NOMO-1 treated with dmso at 0.1 percent for 144 hours (cell line): ENCODE results near the gene FHDC1.

ENCODE experiments used
- DNase-seq: peaks from one replicate; lab custom pipeline; 2025; ENCODE audit not compliant: unreplicated experiment; lab: John Stamatoyannopoulos, UW

Gene FHDC1

GRCh38 chr4:152979731-152980330 is 43.7 kb downstream of the FHDC1 start:
- DNase-seq: no peak

GRCh38 chr4:152981278-152981677 is 45.2 kb downstream of the FHDC1 start:
- DNase-seq: no peak

- no peak for DNase-seq
These were observed 45.7 kb downstream of the FHDC1 start for GRCh38 chr4:152981842-152982241.

GRCh38 chr4:152983221-152983620 is 47.1 kb downstream of the FHDC1 start:
- DNase-seq: no peak

- DNase-seq: no peak
These were observed 47.8 kb downstream of the FHDC1 start for GRCh38 chr4:152983774-152984411.

DNA sequence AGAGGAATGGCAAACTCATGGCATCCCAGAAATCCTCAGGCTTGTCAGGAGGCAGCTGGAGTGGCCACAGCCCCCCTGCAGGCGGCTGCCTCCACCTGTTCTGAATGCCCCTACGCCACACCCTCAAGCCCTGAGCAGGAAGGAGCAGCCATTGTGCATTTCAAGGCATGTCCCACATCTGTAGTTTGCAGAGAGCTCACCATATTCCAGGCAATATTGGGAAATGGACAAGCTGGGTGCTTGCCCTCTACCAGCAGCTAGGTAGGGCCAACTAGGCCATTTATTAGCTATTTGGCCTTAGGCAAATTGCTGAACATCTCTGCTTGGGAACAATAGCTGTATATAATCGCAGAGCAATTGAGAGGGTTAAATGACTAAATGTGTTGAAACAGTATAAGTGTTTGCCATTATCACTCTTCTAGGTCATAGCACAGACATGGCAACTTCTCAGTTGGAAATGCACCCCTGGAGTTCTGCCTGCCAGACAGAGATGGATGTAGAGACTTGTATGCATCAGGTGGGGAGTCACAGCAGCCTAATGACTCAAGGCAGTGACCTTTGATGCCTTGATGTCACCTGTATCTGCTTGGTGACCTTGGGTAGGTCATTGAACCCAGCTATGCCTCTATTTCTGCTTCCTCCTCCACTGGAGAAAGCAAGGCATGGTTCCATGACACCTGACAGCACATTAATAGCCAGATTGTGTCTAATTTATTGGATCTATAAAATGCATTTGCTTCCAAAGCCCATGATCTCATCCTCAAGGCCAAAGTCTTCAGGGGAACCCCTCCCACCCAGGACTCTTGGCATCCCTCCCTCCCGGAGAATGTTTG is 52.8 kb downstream of the FHDC1 start:
- DNase-seq: no peak

DNA sequence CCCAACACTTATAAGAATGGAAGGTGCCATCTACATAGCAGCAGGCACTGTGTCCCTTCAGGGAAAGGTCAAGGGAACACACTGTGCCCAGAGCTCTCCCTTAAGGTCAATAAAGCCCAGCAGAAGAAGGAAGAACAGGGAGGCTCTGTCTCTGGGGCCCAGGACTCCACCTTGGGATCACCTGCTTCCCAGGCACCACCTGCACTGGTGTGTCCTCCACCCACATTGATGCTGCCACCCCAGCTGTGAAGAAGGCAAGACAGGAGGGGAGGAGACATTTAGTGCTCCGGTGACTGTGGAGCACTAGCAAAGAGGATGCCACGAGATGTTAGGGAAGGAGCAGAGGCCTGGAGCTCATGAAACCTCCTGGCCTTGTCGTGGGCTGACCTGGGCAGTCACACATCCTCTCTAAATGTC is 53.4 kb downstream of the FHDC1 start:
- DNase-seq: no peak

- DNase-seq: no peak
These were observed 54.5 kb downstream of the FHDC1 start for GRCh38 chr4:152990471-152991131.

DNA sequence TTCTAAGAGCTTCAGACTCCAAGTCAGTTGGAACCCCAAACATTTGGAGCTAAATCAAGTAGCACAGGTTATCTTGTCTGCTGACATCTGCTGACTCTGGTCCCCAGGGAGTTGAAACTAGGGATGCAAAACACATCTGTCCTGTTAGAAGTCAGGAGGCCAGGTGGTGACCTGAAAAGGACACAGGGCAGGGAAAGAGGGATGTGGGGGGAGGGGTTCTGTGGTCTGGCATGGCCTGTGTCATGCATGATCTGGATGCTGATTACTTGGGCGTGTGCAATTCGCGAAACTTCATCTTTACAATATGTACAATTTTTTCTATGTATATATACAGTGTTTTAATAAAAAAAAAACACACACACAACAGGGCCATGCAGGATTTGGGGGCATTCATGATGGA is 55.3 kb downstream of the FHDC1 start:
- no peak for DNase-seq

- DNase-seq: no peak
These were observed 55.9 kb downstream of the FHDC1 start for GRCh38 chr4:152992027-152992426.

DNA sequence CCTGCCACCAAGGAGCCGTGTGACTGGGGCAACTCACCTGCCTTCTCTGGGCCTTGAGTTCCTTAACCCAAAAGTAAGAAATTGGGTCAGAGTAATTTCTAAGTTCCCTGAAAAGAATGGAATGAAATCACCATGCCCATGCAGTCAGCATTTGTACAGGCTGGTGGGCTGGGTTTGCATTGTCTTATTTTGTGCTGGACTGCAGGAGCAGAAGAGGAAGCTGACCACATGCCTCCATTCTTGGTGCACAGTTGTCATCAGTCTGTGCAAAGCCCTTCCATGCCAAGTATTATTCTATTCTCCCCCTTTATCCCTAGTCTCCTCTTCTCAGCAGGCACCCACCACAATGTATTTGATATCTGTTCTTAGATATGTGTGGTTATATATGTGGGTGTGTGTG is 56.3 kb downstream of the FHDC1 start:
- no peak for DNase-seq

DNA sequence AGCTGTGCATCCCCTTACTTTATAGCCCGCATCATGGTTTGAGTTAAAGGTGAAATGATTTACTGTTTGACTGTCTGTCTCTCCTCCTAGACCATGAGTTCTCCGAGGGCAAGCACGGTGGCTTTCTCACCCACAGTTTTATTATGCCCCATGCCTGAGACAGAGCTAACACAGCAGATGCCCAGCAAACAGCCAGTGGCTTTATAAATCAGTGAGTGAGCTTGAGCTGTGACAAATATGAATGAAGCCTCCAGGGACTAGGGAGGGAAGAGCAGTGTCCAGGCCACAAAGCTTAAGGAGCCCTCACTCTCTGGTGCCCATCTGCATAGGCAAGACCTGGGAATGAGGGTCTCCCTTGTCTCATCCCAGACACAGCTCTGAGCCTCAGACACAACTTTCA is 57.9 kb downstream of the FHDC1 start:
- DNase-seq: no peak

GRCh38 chr4:152996111-152996571 is 60.0 kb downstream of the FHDC1 start:
- DNase-seq: no peak

- no peak for DNase-seq
These were observed 60.5 kb downstream of the FHDC1 start for GRCh38 chr4:152996672-152997071.

DNA sequence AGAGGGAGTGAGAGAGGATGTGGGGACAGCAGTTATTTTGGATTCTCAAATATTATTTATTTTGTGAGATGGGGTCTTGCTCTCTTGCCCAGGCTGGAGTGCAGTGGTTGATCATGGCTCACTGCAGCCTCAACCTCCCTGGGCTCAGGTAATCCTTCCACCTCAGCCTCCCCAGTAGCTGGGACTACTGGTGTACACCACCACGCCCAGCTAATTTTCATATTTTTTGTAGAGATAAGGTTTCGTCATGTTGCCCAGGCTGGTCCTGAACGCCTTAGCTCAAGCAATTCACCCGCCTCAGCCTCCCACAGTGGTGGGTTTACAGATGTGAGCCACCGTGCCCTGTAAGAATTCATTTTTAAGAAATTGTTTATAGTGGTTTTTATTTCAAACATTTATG is 61.2 kb downstream of the FHDC1 start:
- no peak for DNase-seq

DNA sequence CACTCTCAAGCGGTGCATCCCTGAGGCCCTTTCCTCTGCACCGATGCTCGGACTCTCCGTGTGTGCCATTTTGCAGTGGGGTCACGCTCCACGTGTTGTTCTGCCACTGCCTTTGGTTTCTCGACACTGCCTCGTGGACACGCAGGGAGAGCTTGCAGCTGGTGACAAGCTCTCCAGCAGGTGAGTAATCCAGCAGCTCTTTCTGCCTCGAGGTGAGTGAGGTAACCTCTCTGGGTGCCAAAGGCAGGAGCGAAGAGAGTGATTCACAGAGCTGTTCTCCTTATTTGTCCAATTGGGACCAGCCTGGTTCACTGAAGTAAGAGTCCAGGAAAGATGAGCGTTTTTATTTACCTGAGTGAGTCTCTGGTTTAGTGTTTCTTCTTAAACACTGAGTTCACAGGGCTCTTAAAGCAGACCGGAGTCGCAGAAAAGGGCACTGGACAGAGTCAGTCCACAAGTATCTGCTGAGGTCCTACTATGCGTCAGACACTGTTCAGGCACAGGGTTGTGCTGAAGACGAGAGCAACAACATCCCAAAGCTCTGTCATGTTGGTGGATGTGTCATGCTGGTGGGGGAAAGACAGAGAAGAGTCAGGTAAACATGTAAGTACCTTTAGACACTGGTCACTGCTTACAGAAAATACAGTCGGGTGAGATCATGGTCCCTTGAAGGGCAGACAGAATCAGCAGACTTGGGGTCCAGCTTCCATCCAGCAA is 61.8 kb downstream of the FHDC1 start:
- DNase-seq: no peak

- DNase-seq: no peak
These were observed 62.7 kb downstream of the FHDC1 start for GRCh38 chr4:152998861-152999260.

- DNase-seq: no peak
These were observed 63.4 kb downstream of the FHDC1 start for GRCh38 chr4:152999346-153000075.

DNA sequence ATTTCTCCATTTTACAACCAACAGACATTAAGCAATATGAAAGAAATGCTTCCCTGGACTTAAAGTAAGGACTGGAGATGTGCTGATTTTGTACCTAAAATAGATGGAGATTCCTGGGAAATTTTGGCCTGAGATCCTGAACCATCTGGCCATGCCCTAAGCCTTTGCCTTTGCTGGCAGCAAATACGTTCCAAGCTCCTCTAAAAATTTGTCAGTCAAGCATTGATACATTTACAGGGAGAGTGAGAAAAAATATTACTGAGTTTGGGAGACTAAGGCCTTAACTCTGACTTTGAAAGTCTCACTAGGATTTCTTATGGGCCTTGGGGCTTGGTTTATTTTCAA is 63.9 kb downstream of the FHDC1 start:
- DNase-seq: no peak

GRCh38 chr4:153001626-153002025 is 65.5 kb downstream of the FHDC1 start:
- DNase-seq: no peak
